Liver (tissue), 9 donors: Measurements from ENCODE around the gene SLC11A1. TPM values are rescaled to one million over a fixed set of nuclear protein-coding genes. Genes with fewer than 3 reads are reported as not detected.

Experiments
- DNase-seq: peaks from one replicate; pipeline ENCODE4 v3.0.0-alpha.2; 2017; ENCODE audit warnings: low spot score
- H3K27ac ChIP-seq, 2 donors: one replicate each; pipeline ENCODE4 v1.7.0; 2013; ENCODE audit warnings: inconsistent platforms in 2 of 2, low read length in 2 of 2, control low read depth in 1 of 2, low read depth in 1 of 2, mild to moderate bottlenecking in 1 of 2
- H3K27me3 ChIP-seq, 4 donors: one replicate each; pipeline versions ENCODE4 v1.6.1 to v1.7.0; 2013; ENCODE audit warnings: low read length in 3 of 4, inconsistent platforms in 1 of 4, mild to moderate bottlenecking in 1 of 4, moderate library complexity in 1 of 4; ENCODE audit not compliant: control insufficient read depth in 4 of 4, insufficient read depth in 4 of 4
- H3K36me3 ChIP-seq, 4 donors: one replicate each; pipeline versions ENCODE4 v1.6.1 to v1.7.0; 2013; ENCODE audit warnings: low read length in 3 of 4, mild to moderate bottlenecking in 3 of 4, low read depth in 1 of 4, moderate library complexity in 1 of 4; ENCODE audit not compliant: control insufficient read depth in 4 of 4, insufficient read depth in 3 of 4
- H3K4me1 ChIP-seq, 4 donors: one replicate each; pipeline versions ENCODE4 v1.6.1 to v1.7.0; 2013; ENCODE audit warnings: low read length in 3 of 4, mild to moderate bottlenecking in 3 of 4, moderate library complexity in 1 of 4; ENCODE audit not compliant: control insufficient read depth in 4 of 4, insufficient read depth in 4 of 4
- H3K4me3 ChIP-seq, 3 donors: one replicate each; pipeline versions ENCODE4 v1.6.1 to v1.7.0; 2013; ENCODE audit warnings: low read length in 3 of 3, control low read depth in 1 of 3, low read depth in 1 of 3, mild to moderate bottlenecking in 1 of 3
- H3K9ac ChIP-seq, 2 donors: one replicate each; pipeline ENCODE4 v1.7.0; 2013; ENCODE audit warnings: low read length in 2 of 2, mild to moderate bottlenecking in 2 of 2, moderate library complexity in 2 of 2, control low read depth in 1 of 2, low read depth in 1 of 2
- H3K9me3 ChIP-seq, 4 donors: one replicate each; pipeline versions ENCODE4 v1.6.1 to v1.7.0; 2013; ENCODE audit warnings: low read length in 3 of 4; ENCODE audit not compliant: control insufficient read depth in 4 of 4
- ATF3 ChIP-seq: IDR thresholded peaks from 2 replicates; pipeline ENCODE4 v1.6.1; 2016; ENCODE audit warnings: antibody characterized with exemption
- CTCF ChIP-seq: fragments of 150-350 bp; IDR thresholded peaks from 2 replicates; pipeline ENCODE4 v1.5.1; 2017; ENCODE audit warnings: improper control_type of control experiment, low read depth, low read length; ENCODE audit not compliant: missing input control
- EGR1 ChIP-seq, 2 donors: IDR thresholded peaks; 2 replicates each; pipeline ENCODE4 v1.6.1; 2016 to 2018; ENCODE audit warnings: antibody characterized with exemption in 2 of 2, low read depth in 2 of 2
- FOXA1 ChIP-seq: IDR thresholded peaks from 2 replicates; pipeline ENCODE4 v1.6.1; 2016; ENCODE audit warnings: antibody characterized with exemption
- FOXA2 ChIP-seq: IDR thresholded peaks from 2 replicates; pipeline ENCODE4 v1.6.1; 2016; ENCODE audit warnings: antibody characterized with exemption
- GABPA ChIP-seq, 2 donors: IDR thresholded peaks in 1 of 2; conservative IDR thresholded peaks in 1 of 2; 2 replicates each; pipeline ENCODE4 v1.6.1; 2016; ENCODE audit warnings: antibody characterized with exemption in 2 of 2, mild to moderate bottlenecking in 1 of 2, moderate library complexity in 1 of 2
- HNF4A ChIP-seq, 2 donors: conservative IDR thresholded peaks; 2 replicates each; pipeline ENCODE4 v1.6.1; 2016; ENCODE audit warnings: antibody characterized with exemption in 2 of 2, mild to moderate bottlenecking in 2 of 2
- JUND ChIP-seq, 2 donors: IDR thresholded peaks; 2 replicates each; pipeline ENCODE4 v1.6.1; 2016; ENCODE audit warnings: antibody characterized with exemption in 2 of 2
- NR2F2 ChIP-seq: IDR thresholded peaks from 2 replicates; pipeline ENCODE4 v1.6.1; 2016; ENCODE audit warnings: antibody characterized with exemption
- RAD21 ChIP-seq, 2 donors: IDR thresholded peaks; 2 replicates each; pipeline ENCODE4 v1.6.1; 2016; ENCODE audit warnings: antibody characterized with exemption in 2 of 2, mild to moderate bottlenecking in 2 of 2
- RXRA ChIP-seq, 2 donors: IDR thresholded peaks; 2 replicates each; pipeline ENCODE4 v1.6.1; 2017 to 2018; ENCODE audit warnings: antibody characterized with exemption in 2 of 2, mild to moderate bottlenecking in 1 of 2
- SP1 ChIP-seq: IDR thresholded peaks from 2 replicates; pipeline ENCODE4 v1.6.1; 2018; ENCODE audit warnings: antibody characterized with exemption, mild to moderate bottlenecking
- TAF1 ChIP-seq: conservative IDR thresholded peaks from 2 replicates; pipeline ENCODE4 v1.6.1; 2016; ENCODE audit warnings: antibody characterized with exemption, mild to moderate bottlenecking
- YY1 ChIP-seq: IDR thresholded peaks from 2 replicates; pipeline ENCODE4 v1.6.1; 2016; ENCODE audit warnings: antibody characterized with exemption, mild to moderate bottlenecking
- WGBS: extraction: QIAGEN DNeasy Blood & Tissue Kit; methylation state at CpG from one replicate; pipeline ENCODE4 v1.1.7; 2013; 5-methylcytosine and 5-hydroxymethylcytosine counted together
- polyA plus RNA-seq, 2 donors: library from polyadenylated mRNA; stranded (reverse) in 1 of 2; unstranded in 1 of 2; fragments of 200-250 nt in 1 of 2; fragments of >200 nt in 1 of 2; fragmentation: Nextera tagmentation in 1 of 2; extraction: Ambion mirVana in 1 of 2; gene quantifications; one replicate each; pipeline versions ENCODE4 v1.2.1 to v1.2.3, GENCODE V29; 2013 to 2015
- total RNA-seq, 2 donors: library from RNA; depleted of rRNA; stranded (reverse); fragments of >200 nt; gene quantifications; one replicate each; pipeline ENCODE4 v1.2.3, GENCODE V29; 2014
- TF ChIP-seq, protein P1 (sequence below): IDR thresholded peaks from 2 replicates; pipeline ENCODE4 v1.6.1; 2016; ENCODE audit warnings: antibody characterized with exemption, mild to moderate bottlenecking
- TF ChIP-seq, protein P2 (sequence below): IDR thresholded peaks from 2 replicates; pipeline ENCODE4 v1.6.1; 2016; ENCODE audit warnings: antibody characterized with exemption
- donor health status: healthy.
- donor health status: healthy.
- donor health status: healthy.
- donor health status: healthy.
- donor health status: healthy.

The SLC11A1 gene
- total and polyA plus RNA-seq, 4 donors = 1.4 to 23.0 (median 3.2) TPM

GRCh38 chr2:218425531-218425930 is 43.5 kb downstream of the SLC11A1 start:
- Histone ChIP-seq H3K4me1 (peaks cover 0 to 4% (median 2%) of the 10 kb centered on the region in 4 donors), H3K9me3 (no peaks in the 10 kb centered on the region), H3K4me3 (no peak overlapping the region), H3K27me3 (no peaks in the 10 kb centered on the region), H3K9ac (no peak overlapping the region), H3K36me3 (peaks cover 0 to 26% (median 7%) of the 10 kb centered on the region in 4 donors), H3K27ac (no peak overlapping the region)
- 91% methylated on average over 10 of the region's 10 CpGs for WGBS
- no peak for DNase-seq
- TF ChIP-seq EGR1 (IDR thresholded peaks at IDR 0.05; ENCODE audit: low read depth in 2 of 2) (no peak), RXRA (IDR thresholded peaks at IDR 0.05) (no peak), YY1 (no peak), FOXA1 (no peak), GABPA (IDR thresholded peaks at IDR 0.05 in 1 of 2, conservative IDR thresholded peaks at IDR 0.05 in 1 of 2) (no peak), ATF3 (no peak), CTCF (no peak), HNF4A (conservative IDR thresholded peaks at IDR 0.05) (no peak), RAD21 (IDR thresholded peaks at IDR 0.05) (no peak), JUND (IDR thresholded peaks at IDR 0.05) (no peak), TAF1 (no peak), SP1 (no peak)
- TF ChIP-seq, protein P1, sequence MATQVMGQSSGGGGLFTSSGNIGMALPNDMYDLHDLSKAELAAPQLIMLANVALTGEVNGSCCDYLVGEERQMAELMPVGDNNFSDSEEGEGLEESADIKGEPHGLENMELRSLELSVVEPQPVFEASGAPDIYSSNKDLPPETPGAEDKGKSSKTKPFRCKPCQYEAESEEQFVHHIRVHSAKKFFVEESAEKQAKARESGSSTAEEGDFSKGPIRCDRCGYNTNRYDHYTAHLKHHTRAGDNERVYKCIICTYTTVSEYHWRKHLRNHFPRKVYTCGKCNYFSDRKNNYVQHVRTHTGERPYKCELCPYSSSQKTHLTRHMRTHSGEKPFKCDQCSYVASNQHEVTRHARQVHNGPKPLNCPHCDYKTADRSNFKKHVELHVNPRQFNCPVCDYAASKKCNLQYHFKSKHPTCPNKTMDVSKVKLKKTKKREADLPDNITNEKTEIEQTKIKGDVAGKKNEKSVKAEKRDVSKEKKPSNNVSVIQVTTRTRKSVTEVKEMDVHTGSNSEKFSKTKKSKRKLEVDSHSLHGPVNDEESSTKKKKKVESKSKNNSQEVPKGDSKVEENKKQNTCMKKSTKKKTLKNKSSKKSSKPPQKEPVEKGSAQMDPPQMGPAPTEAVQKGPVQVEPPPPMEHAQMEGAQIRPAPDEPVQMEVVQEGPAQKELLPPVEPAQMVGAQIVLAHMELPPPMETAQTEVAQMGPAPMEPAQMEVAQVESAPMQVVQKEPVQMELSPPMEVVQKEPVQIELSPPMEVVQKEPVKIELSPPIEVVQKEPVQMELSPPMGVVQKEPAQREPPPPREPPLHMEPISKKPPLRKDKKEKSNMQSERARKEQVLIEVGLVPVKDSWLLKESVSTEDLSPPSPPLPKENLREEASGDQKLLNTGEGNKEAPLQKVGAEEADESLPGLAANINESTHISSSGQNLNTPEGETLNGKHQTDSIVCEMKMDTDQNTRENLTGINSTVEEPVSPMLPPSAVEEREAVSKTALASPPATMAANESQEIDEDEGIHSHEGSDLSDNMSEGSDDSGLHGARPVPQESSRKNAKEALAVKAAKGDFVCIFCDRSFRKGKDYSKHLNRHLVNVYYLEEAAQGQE = no peak
- TF ChIP-seq, protein P2, sequence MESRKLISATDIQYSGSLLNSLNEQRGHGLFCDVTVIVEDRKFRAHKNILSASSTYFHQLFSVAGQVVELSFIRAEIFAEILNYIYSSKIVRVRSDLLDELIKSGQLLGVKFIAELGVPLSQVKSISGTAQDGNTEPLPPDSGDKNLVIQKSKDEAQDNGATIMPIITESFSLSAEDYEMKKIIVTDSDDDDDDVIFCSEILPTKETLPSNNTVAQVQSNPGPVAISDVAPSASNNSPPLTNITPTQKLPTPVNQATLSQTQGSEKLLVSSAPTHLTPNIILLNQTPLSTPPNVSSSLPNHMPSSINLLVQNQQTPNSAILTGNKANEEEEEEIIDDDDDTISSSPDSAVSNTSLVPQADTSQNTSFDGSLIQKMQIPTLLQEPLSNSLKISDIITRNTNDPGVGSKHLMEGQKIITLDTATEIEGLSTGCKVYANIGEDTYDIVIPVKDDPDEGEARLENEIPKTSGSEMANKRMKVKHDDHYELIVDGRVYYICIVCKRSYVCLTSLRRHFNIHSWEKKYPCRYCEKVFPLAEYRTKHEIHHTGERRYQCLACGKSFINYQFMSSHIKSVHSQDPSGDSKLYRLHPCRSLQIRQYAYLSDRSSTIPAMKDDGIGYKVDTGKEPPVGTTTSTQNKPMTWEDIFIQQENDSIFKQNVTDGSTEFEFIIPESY = no peak

DNA sequence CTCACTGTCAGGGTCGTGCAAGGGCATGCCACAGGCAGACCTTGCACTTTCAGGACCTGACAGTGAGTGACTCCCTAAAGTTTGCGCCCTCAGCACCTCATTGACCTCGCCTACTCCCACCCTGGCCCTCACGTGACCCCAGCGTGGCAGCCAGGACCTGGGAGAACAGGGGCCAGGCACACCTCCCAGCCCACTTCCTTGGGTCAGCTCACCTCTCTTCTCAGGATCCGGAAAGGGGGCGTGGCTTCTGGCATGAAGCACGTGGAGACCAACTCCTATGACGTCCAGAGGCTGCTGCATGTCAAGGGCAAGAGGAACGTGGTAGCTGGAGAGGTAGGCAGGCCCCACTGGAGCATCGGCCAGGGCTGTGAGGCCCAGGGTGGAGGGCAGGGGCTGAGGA is 45.7 kb downstream of the SLC11A1 start:
- no peaks in the 10 kb centered on the region for H3K9me3 ChIP-seq
- no peak overlapping the region for H3K4me3 ChIP-seq
- no peaks in the 10 kb centered on the region for H3K27me3 ChIP-seq
- no peak overlapping the region for H3K9ac ChIP-seq
- no peak overlapping the region for H3K27ac ChIP-seq
- WGBS = 89% methylated on average over 11 of the region's 11 CpGs
- H3K4me1 ChIP-seq = no peaks in the 10 kb centered on the region
- H3K36me3 ChIP-seq = peaks cover 0 to 45% (median 13%) of the 10 kb centered on the region in 4 donors
- no peak for DNase-seq
- TF ChIP-seq FOXA2 (no peak), CTCF (no peak), YY1 (no peak), RXRA (IDR thresholded peaks at IDR 0.05) (no peak), ATF3 (no peak), SP1 (no peak), NR2F2 (no peak), HNF4A (conservative IDR thresholded peaks at IDR 0.05) (no peak)
- TF ChIP-seq, protein P2 = no peak
